Epithelial cell of esophagus (primary cell): ENCODE data around the gene GRB14.
A peak's percentile ranks its signal among the peaks of the same experiment; 100 is the strongest.

ENCODE experiments used
- DNase-seq: peaks from one replicate; pipeline ENCODE4 v3.0.0; 2010; ENCODE audit warnings: low read depth
- H3K4me3 ChIP-seq: 2 replicates; pipeline ENCODE4 v1.5.1; 2011; ENCODE audit warnings: mild to moderate bottlenecking, low read length, control low read depth
- CTCF ChIP-seq: IDR thresholded peaks from 2 replicates; pipeline ENCODE4 v1.5.1; 2011; ENCODE audit warnings: low read depth, mild to moderate bottlenecking, low read length, control low read depth, inconsistent platforms; ENCODE audit not compliant: insufficient read depth; ENCODE audit errors: missing control alignments

GRB14 gene

GRCh38 chr2:164545484-164545883 is 75.8 kb downstream of the GRB14 start:
- H3K4me3 ChIP-seq, result no peak overlapping the region
- DNase-seq, result no peak
- no peak for TF ChIP-seq CTCF

GRCh38 chr2:164542581-164543021 is 78.7 kb downstream of the GRB14 start:
- no peak for TF ChIP-seq CTCF
- H3K4me3 ChIP-seq, result no peak overlapping the region
- DNase-seq, result peak; percentile 48

- peak; percentile 86 for TF ChIP-seq CTCF
- peak; percentile 62 for DNase-seq
- no peak overlapping the region for H3K4me3 ChIP-seq
Observed at GRCh38 chr2:164538240-164538866, 82.9 kb downstream of the GRB14 start.

GRCh38 chr2:164535280-164536025 is 85.8 kb downstream of the GRB14 start:
- no peak for DNase-seq
- TF ChIP-seq CTCF, result no peak
- no peak overlapping the region for H3K4me3 ChIP-seq

GRCh38 chr2:164530464-164530863 is 90.8 kb downstream of the GRB14 start:
- no peak overlapping the region for H3K4me3 ChIP-seq
- DNase-seq, result no peak
- no peak for TF ChIP-seq CTCF

- no peak for DNase-seq
- no peak overlapping the region for H3K4me3 ChIP-seq
- no peak for TF ChIP-seq CTCF
Observed at GRCh38 chr2:164523726-164524125, 97.6 kb downstream of the GRB14 start.

GRCh38 chr2:164523009-164523408 is 98.3 kb downstream of the GRB14 start:
- no peak for DNase-seq
- no peak overlapping the region for H3K4me3 ChIP-seq
- TF ChIP-seq CTCF, result no peak
